Measurements from ENCODE around the gene RNU4-1.
"Not testable (repeated sequence)": the region's sequence is repeated elsewhere in the genome, so short reads cannot be mapped to it uniquely, and the experiment has no call there.

The RNU4-1 gene

DNA sequence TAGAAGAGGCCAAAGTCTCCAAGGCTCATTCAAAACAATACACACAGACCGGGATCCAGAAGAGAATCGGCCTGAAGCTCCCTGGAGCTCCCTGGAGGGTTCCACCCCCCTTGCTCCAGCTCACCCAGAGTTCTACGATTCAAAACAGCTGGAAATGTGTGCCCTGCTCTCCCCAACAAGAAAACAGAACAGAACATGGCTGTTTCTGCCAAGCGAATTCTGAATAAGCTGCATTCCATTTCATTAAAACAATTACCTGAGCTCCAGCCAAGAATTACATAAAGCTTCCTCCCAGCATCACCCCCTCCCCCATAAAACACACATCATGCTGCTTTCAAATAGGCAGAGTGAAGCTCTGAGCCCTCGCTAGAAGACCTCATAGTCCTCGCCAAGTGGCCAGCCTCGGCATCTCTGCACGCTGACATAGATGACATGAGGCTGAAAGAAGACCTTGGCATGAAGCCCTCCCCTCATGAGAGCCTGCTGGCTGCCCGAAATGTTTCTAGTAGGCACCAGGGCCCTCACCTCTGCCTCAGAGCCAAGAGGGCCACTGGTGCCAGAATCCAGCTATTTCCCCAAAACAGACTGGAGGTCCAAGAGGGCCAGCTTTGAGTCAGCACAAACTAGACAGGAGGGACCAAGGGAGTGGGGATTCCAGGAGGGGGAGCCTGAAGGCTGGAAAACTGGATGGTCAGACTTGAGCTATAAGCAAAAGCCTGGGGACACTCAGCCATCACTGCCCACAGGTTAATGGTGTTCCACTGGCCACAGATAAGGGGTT, 35.8 kb downstream of the RNU4-1 start:
- no peak for DNase-seq

GRCh38 chr12:120254809-120255208, 38.2 kb downstream of the RNU4-1 start:
- DNase-seq = no peak

GRCh38 chr12:120253313-120253712, 39.7 kb downstream of the RNU4-1 start:
- peak; percentile 38 to 44 for DNase-seq

GRCh38 chr12:120252071-120252906, 40.7 kb downstream of the RNU4-1 start:
- peak; percentile 63 to 74 for DNase-seq

DNA sequence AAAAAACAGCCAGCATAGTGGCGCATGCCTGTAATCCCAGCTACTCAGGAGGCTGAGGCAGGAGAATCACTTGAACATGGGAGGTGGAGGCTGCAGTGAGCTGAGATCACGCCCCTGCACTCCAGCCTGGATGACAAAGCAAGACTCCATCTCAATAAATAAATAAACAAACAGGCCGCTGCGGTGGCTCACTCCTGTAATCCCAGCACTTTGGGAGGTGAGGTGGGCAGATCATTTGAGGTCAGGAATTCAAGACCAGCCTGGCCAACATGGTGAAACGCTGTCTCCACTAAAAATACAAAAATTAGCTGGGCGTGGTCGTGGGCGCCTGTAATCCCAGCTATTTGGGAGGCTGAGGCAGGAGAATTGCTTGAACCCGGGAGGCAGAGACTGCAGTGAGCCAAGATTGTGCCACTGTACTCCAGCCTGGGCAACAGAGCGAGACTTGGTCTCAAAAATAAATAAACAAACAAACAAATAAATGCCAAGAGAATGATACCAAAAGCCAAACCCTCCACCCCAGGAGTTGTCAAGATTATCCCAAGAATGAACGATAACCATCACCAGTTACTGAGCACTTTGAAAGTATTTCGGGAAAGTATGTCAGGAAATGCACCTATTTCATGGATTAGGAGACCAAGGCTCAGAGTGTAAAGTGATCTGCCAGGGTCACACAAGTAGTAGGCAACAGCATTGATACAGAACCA, 41.5 kb downstream of the RNU4-1 start:
- DNase-seq = not testable (repeated sequence)

DNA sequence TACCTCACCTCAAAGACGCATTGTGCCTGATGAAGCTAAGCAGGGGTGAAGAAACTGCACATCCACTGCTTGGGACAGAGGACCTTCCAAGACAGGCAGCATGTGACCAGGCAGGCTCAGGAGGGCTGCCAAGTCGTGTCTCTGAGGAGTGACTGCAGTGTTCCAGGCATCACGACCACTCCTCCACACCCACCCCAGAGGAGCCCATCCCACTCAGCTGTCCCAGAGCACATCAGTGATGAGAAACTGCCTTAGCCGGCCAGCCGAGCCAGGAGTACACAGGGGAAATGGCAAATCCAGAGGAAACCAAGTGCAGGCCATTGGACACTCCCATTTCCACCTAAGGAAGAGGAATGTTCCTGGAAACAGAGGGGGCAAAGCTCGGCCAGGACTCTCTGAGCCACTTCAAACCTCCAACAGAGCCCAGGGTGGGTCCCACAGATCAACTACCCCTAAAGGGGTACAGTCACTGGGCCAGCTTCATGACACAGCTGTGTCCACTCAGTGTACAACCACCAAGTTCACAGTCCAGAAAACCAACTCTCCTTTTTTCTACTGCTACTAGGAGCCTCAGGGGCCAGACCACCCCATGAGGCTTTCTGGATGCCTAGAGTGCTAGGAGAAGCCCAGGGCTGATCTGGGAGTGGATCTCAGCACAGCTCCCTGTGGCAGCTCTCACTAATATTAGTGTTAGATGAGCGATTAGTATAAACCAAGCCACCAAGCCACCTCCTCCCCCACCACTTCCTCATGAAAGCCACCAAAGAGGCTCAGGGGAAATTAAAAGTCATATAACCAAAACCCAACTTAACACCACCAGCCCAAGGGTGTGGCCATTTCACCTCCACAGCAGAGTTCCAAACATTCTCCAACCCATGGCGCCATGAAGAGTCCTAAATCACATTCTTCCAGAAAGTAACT, 42.9 kb downstream of the RNU4-1 start:
- peak; percentile 18 to 24 for DNase-seq

DNA sequence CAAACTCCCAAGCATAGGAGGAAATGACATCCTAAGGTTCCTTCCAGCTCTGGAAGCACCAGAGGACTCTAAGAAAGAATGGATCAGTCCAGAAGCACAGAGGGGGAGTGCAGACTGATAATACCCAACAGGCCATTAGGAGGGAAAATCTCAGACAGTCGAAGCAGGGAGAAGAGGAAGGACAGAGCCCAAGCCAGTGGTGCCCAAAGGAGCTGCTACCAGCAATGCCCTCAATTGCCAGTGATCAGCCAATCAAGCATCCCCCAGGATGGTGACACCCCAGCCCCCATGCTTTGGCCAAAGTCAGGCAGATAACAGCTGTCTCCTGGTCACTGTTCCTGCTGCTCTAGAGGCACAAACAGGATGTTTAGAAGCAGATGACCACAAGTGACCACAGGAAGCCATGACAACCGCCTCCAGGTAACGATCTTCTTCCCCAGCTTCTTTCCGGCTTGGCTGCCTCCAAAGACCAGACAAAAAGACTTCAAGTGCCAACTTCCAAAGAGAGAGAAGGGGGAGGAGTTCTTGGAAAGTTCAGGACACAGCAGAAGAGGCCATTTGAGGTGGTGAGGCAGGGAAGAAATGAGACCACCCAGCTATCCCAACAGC, 43.7 kb downstream of the RNU4-1 start:
- DNase-seq = no peak

- no peak for DNase-seq
These were observed 45.4 kb downstream of the RNU4-1 start for GRCh38 chr12:120247621-120248030.

- no peak for DNase-seq
These were observed 45.9 kb downstream of the RNU4-1 start for GRCh38 chr12:120247183-120247582.

DNA sequence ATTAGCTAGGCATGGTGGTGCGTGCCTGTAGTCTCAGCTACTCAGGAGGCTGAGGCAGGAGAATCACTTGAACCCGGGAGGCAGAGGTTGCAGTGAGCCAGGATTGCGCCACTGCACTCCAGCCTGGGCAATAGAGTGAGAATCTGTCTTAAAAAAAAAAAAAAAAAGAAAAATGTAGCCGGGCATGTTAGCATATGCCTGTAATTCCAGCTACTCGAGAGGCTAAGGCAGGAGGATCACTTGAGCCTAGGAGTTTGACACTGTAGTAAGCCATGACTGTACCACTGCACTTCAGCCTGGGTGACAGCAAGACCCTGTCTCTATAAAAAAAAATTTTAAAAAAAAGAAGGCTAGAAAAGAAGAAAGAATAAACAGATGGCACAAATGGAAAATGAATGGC, 46.3 kb downstream of the RNU4-1 start:
- DNase-seq = not testable (repeated sequence)

All from AML-193 (cell line).